ENCODE results near the gene ZC3H12C. TPM values are rescaled to one million over a fixed set of nuclear protein-coding genes. Genes with fewer than 3 reads are reported as not detected.

The ZC3H12C gene
- total RNA-seq, 1 donor from 2014 or later = 11.4 TPM

- no peak for TF ChIP-seq CTCF (IDR thresholded peaks at IDR 0.05)
- Histone ChIP-seq H3K27me3 (ENCODE audit: low read depth) (no peaks in the 10 kb centered on the region), H3K4me3 (no peak overlapping the region), H3K36me3 (no peaks in the 10 kb centered on the region), H3K4me1 (no peaks in the 10 kb centered on the region), H3K27ac (no peak overlapping the region), H3K9me3 (peaks cover 3% of the 10 kb centered on the region)
- DNase-seq (no peak), ATAC-seq (no peak)
- intact Hi-C loops (cut with DNase I) = no loop called here
Measured at GRCh38 chr11:110053848-110054414, 39.3 kb upstream of the ZC3H12C start.

- Histone ChIP-seq H3K27me3 (ENCODE audit: low read depth) (no peaks in the 10 kb centered on the region), H3K27ac (no peak overlapping the region), H3K9me3 (peaks cover 3% of the 10 kb centered on the region), H3K36me3 (no peaks in the 10 kb centered on the region), H3K4me3 (no peak overlapping the region), H3K4me1 (no peaks in the 10 kb centered on the region)
- intact Hi-C loops (cut with DNase I) = no loop called here
- ATAC-seq (no peak), DNase-seq (no peak)
- no peak for TF ChIP-seq CTCF (IDR thresholded peaks at IDR 0.05)
Measured at GRCh38 chr11:110056956-110057355, 36.2 kb upstream of the ZC3H12C start.

- no peak for TF ChIP-seq CTCF (IDR thresholded peaks at IDR 0.05)
- Histone ChIP-seq H3K36me3 (no peaks in the 10 kb centered on the region), H3K27me3 (ENCODE audit: low read depth) (no peaks in the 10 kb centered on the region), H3K4me3 (no peak overlapping the region), H3K27ac (no peak overlapping the region), H3K9me3 (no peaks in the 10 kb centered on the region), H3K4me1 (no peaks in the 10 kb centered on the region)
- intact Hi-C loops (cut with DNase I) = no loop called here
- DNase-seq (no peak), ATAC-seq (no peak)
Measured at GRCh38 chr11:110059706-110060463, 33.3 kb upstream of the ZC3H12C start.

GRCh38 chr11:110061296-110061695 is 31.9 kb upstream of the ZC3H12C start:
- no peak for TF ChIP-seq CTCF (IDR thresholded peaks at IDR 0.05)
- DNase-seq = no peak
- no peaks in the 10 kb centered on the region for H3K27me3 ChIP-seq (ENCODE audit: low read depth)
- H3K36me3 ChIP-seq = no peaks in the 10 kb centered on the region
- H3K4me1 ChIP-seq = no peaks in the 10 kb centered on the region
- no peaks in the 10 kb centered on the region for H3K9me3 ChIP-seq
- H3K4me3 ChIP-seq = no peak overlapping the region
- no peak for ATAC-seq
- intact Hi-C loops (cut with DNase I) = no loop called here
- no peak overlapping the region for H3K27ac ChIP-seq

GRCh38 chr11:110062247-110062646 is 30.9 kb upstream of the ZC3H12C start:
- Histone ChIP-seq H3K27me3 (ENCODE audit: low read depth) (no peaks in the 10 kb centered on the region), H3K9me3 (no peaks in the 10 kb centered on the region), H3K36me3 (no peaks in the 10 kb centered on the region), H3K4me1 (no peaks in the 10 kb centered on the region), H3K27ac (no peak overlapping the region), H3K4me3 (no peak overlapping the region)
- no peak for TF ChIP-seq CTCF (IDR thresholded peaks at IDR 0.05)
- no peak for ATAC-seq
- intact Hi-C loops (cut with DNase I) = no loop called here
- DNase-seq = no peak
